Activated T-helper 1 cell treated with anti-CD3 and anti-CD28 coated beads, Interleukin-2, amount 50 U/mL, for 16 hours (primary cell): ENCODE data around the gene BCL11A.

Source experiments
- DNase-seq, 2 donors: peaks; one replicate each; pipeline ENCODE4 v3.0.0-alpha.2; 2020; ENCODE audit warnings: low read depth in 1 of 2, low spot score in 1 of 2

The BCL11A gene

GRCh38 chr2:60559880-60560279 is 6.4 kb upstream of the BCL11A start:
- DNase-seq, result no peak

- no peak for DNase-seq
Observed at GRCh38 chr2:60558536-60558935, 5.1 kb upstream of the BCL11A start.

GRCh38 chr2:60557486-60557864 is 4.0 kb upstream of the BCL11A start:
- no peak for DNase-seq

- DNase-seq, result no peak
Observed at GRCh38 chr2:60556576-60557485, 3.4 kb upstream of the BCL11A start.

GRCh38 chr2:60556175-60556574 is 2.7 kb upstream of the BCL11A start:
- DNase-seq, result no peak

GRCh38 chr2:60555783-60556139 is 2.3 kb upstream of the BCL11A start:
- DNase-seq, result no peak

GRCh38 chr2:60555066-60555782 is 1.8 kb upstream of the BCL11A start:
- DNase-seq, result no peak

- no peak for DNase-seq
Observed at GRCh38 chr2:60554646-60555065, 1.2 kb upstream of the BCL11A start.

- no peak for DNase-seq
Observed at GRCh38 chr2:60554074-60554645, 706 bp upstream of the BCL11A start.

- DNase-seq, result no peak
Observed at GRCh38 chr2:60552851-60553494, 481 bp downstream of the BCL11A start.

- DNase-seq, result no peak
Observed at GRCh38 chr2:60552078-60552850, 1.2 kb downstream of the BCL11A start.

GRCh38 chr2:60551240-60552077 is 2.0 kb downstream of the BCL11A start:
- no peak for DNase-seq

- no peak for DNase-seq
Observed at GRCh38 chr2:60550984-60551239, 2.5 kb downstream of the BCL11A start.

GRCh38 chr2:60550178-60550983 is 3.1 kb downstream of the BCL11A start:
- no peak for DNase-seq

- no peak for DNase-seq
Observed at GRCh38 chr2:60549928-60550177, 3.6 kb downstream of the BCL11A start.

- no peak for DNase-seq
Observed at GRCh38 chr2:60549238-60549927, 4.1 kb downstream of the BCL11A start.

- DNase-seq, result no peak
Observed at GRCh38 chr2:60548845-60549237, 4.6 kb downstream of the BCL11A start.

- DNase-seq, result no peak
Observed at GRCh38 chr2:60548311-60548710, 5.1 kb downstream of the BCL11A start.

- DNase-seq, result no peak
Observed at GRCh38 chr2:60547841-60548240, 5.6 kb downstream of the BCL11A start.
